DND-41 (cell line): ENCODE results near the gene GNAT1.

ENCODE experiments used
- ATAC-seq: fragments of 200-7000 bp; cut with Tn5 transposase; 3 replicates; pipeline ENCODE4 v1.9.1; 2021; ENCODE audit warnings: low read depth; ENCODE audit not compliant: insufficient read depth
- DNase-seq: peaks from one replicate; pipeline ENCODE4 v3.0.0-alpha.2; 2020
- H2AFZ ChIP-seq: 2 replicates; pipeline ENCODE4 v1.6.0; 2012; ENCODE audit warnings: low read depth, low read length
- H3K27ac ChIP-seq: 2 replicates; pipeline ENCODE4 v1.5.1; 2012; ENCODE audit warnings: low read length, inconsistent platforms
- H3K27me3 ChIP-seq: fragments of 200-600 bp; sonication (generic); 2 replicates; pipeline ENCODE4 v1.6.0; 2012; ENCODE audit warnings: low read length, mild to moderate bottlenecking, inconsistent platforms; ENCODE audit not compliant: insufficient read depth, poor library complexity
- H3K36me3 ChIP-seq: 2 replicates; pipeline ENCODE4 v1.5.1; 2012; ENCODE audit warnings: low read length, inconsistent platforms; ENCODE audit not compliant: insufficient read depth
- H3K4me1 ChIP-seq: 2 replicates; pipeline ENCODE4 v1.5.1; 2012; ENCODE audit warnings: mild to moderate bottlenecking, low read length; ENCODE audit not compliant: insufficient read depth
- H3K4me2 ChIP-seq: 2 replicates; pipeline ENCODE4 v1.6.0; 2012; ENCODE audit warnings: mild to moderate bottlenecking, moderate library complexity, low read length, inconsistent platforms; ENCODE audit not compliant: insufficient read depth
- H3K4me3 ChIP-seq, 2 experiments: fragments of 200-600 bp in 1 of 2; shearing (Covaris generic) in 1 of 2; 2 replicates each; pipeline ENCODE4 v1.5.1; 2012 to 2016; ENCODE audit warnings: inconsistent platforms in 2 of 2, low read length in 2 of 2, mild to moderate bottlenecking in 2 of 2, low read depth in 1 of 2, moderate library complexity in 1 of 2
- H3K79me2 ChIP-seq: 2 replicates; pipeline ENCODE4 v1.6.0; 2012; ENCODE audit warnings: low read length, inconsistent platforms; ENCODE audit not compliant: insufficient read depth
- H3K9ac ChIP-seq: 2 replicates; pipeline ENCODE4 v1.6.0; 2012; ENCODE audit warnings: low read depth, mild to moderate bottlenecking, inconsistent platforms, low read length, moderate library complexity
- H3K9me3 ChIP-seq: 2 replicates; pipeline ENCODE4 v1.5.1; 2012; ENCODE audit warnings: low read length, moderate library complexity, mild to moderate bottlenecking, inconsistent platforms; ENCODE audit not compliant: insufficient read depth, severe bottlenecking
- H4K20me1 ChIP-seq: 2 replicates; pipeline ENCODE4 v1.6.0; 2012; ENCODE audit warnings: low read length; ENCODE audit not compliant: insufficient read depth
- CTCF ChIP-seq: IDR thresholded peaks from 2 replicates; pipeline ENCODE4 v1.5.1; 2012; ENCODE audit warnings: borderline replicate concordance, low read length, moderate library complexity, mild to moderate bottlenecking; ENCODE audit not compliant: poor library complexity, severe bottlenecking; ENCODE audit errors: extremely low read depth
- EZH2 ChIP-seq: IDR thresholded peaks from 3 replicates; pipeline ENCODE4 v1.6.1; 2012; ENCODE audit warnings: borderline replicate concordance, low read depth, mild to moderate bottlenecking, moderate library complexity, low read length, inconsistent platforms; ENCODE audit not compliant: severe bottlenecking

The GNAT1 gene

DNA sequence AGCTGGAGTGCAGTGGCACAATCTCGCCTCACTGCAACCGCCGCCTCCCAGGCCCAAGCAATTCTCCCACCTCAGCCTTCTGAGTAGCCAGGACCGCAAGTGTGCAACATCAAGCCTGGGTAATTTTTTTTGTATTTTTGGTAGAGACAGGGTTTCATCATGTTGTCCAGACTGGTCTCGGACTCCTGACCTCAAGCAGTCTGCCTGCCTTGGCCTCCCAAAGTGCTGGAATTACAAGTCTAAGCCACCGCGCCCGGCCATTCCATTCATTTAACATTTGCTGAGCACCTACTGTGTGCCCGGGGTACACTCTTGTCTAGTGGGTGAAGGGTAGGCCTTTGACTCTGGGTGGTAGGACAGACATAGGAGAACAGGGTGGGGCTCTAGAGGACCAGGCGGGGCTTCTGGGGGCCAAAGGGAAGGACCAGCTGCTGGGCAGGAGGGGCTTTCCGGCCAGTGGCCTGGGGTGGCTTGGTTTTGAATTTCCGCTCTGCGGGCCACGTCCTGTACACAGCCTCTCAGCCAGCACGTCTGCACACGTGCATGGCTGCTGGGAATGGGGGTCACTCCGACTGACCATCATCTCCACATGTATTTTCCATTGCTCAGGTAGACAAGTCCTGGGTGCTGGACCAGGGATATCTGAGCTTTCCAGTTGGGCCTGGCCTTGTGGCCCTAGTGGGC lies 16.1 kb downstream of the GNAT1 start:
- peaks cover 26% of the 10 kb centered on the region for H3K27me3 ChIP-seq

GRCh38 chr3:50208677-50209344 lies 17.4 kb downstream of the GNAT1 start:
- no peaks in the 10 kb centered on the region for H3K4me1 ChIP-seq
- DNase-seq (no peak), ATAC-seq (no peak)
- no peaks in the 10 kb centered on the region for H3K9me3 ChIP-seq
- H3K9ac ChIP-seq: no peak overlapping the region
- no peaks in the 10 kb centered on the region for H3K36me3 ChIP-seq
- H4K20me1 ChIP-seq: peaks cover 4% of the 10 kb centered on the region; the same call in 1 of the 2 replicates
- H2AFZ ChIP-seq: no peak overlapping the region
- no peaks in the 10 kb centered on the region for H3K79me2 ChIP-seq
- peaks cover 13% of the 10 kb centered on the region for H3K27me3 ChIP-seq
- TF ChIP-seq CTCF (no peak), EZH2 (no peak)
- no peak overlapping the region for H3K4me3 ChIP-seq
- no peak overlapping the region for H3K4me2 ChIP-seq
- no peak overlapping the region for H3K27ac ChIP-seq

More for the DNA sequence above, 16.1 kb downstream of the GNAT1 start:
- no peaks in the 10 kb centered on the region for H3K4me1 ChIP-seq
- TF ChIP-seq EZH2: no peak
- H3K36me3 ChIP-seq: no peaks in the 10 kb centered on the region
- DNase-seq: no peak
- ATAC-seq: no peak
- no peak overlapping the region for H2AFZ ChIP-seq
- H3K27ac ChIP-seq: no peak overlapping the region
- peaks cover 9% of the 10 kb centered on the region; the same call in 1 of the 2 replicates for H4K20me1 ChIP-seq
- no peak overlapping the region for H3K4me3 ChIP-seq
- H3K4me2 ChIP-seq: no peak overlapping the region
- no peak overlapping the region for H3K9ac ChIP-seq
- no peaks in the 10 kb centered on the region for H3K9me3 ChIP-seq
- H3K79me2 ChIP-seq: no peaks in the 10 kb centered on the region

DNA sequence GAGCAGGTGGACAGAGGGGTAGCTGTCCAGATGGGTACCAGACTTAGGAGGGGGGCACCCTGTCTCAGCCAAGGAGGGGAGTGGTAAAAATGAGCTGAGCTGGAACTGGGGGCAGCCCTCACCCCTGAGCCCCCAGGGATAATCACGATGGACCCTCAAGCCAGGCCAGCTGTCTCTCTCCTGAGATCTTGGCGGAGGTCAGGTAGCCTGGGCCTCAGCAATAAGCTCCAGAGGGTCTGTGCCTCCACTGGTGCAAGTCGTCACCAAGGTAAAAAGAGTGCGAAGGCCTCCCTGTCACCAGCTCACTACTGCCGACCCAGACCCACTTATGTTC lies 18.7 kb downstream of the GNAT1 start:
- no peaks in the 10 kb centered on the region for H3K9me3 ChIP-seq
- TF ChIP-seq EZH2 (no peak), CTCF (no peak)
- peaks cover 4% of the 10 kb centered on the region; the same call in 1 of the 2 replicates for H4K20me1 ChIP-seq
- no peak overlapping the region for H3K9ac ChIP-seq
- H3K27me3 ChIP-seq: peaks cover 2% of the 10 kb centered on the region
- no peaks in the 10 kb centered on the region for H3K4me1 ChIP-seq
- no peak overlapping the region for H3K4me3 ChIP-seq
- H3K36me3 ChIP-seq: no peaks in the 10 kb centered on the region
- no peak overlapping the region for H3K4me2 ChIP-seq
- H3K27ac ChIP-seq: no peak overlapping the region
- ATAC-seq (no peak), DNase-seq (no peak)
- H2AFZ ChIP-seq: no peak overlapping the region
- H3K79me2 ChIP-seq: no peaks in the 10 kb centered on the region
